SK-N-SH (cell line): Measurements from ENCODE around the gene HEPACAM. TPM values are rescaled to one million over a fixed set of nuclear protein-coding genes. Genes with fewer than 3 reads are reported as not detected.

Experiments used
- CTCF ChIA-PET: fragments of 300-600, 350-600 bp; formaldehyde crosslinking; extraction: SDS; loops from one replicate; lab custom pipeline; 2021; lab: Yijun Ruan, JAX
- POLR2A ChIA-PET: fragments of 350-600 bp; sonication (Branson Sonifier 250); formaldehyde crosslinking; extraction: SDS; loops from one replicate; lab custom pipeline; 2020; ENCODE audit warnings: antibody characterized with exemption, inconsistent platforms; lab: Yijun Ruan, JAX
- DNase-seq: peaks from one replicate; pipeline ENCODE4 v3.0.0; 2012
- H2AFZ ChIP-seq: fragments of 200-600 bp; sonication (generic); 2 replicates; pipeline ENCODE4 v1.8.1; 2016; ENCODE audit warnings: antibody characterized with exemption, mild to moderate bottlenecking, low read depth
- H3F3A ChIP-seq: fragments of 200-600 bp; sonication (generic); replicated peaks from 2 replicates; pipeline ENCODE3; 2016; ENCODE audit warnings: antibody characterized with exemption, mild to moderate bottlenecking; ENCODE audit not compliant: insufficient read depth
- H3K27ac ChIP-seq, 2 experiments: fragments of 200-500 bp in 1 of 2; fragments of 200-600 bp in 1 of 2; sonication (Bioruptor generic) in 1 of 2; sonication (generic), shearing (Covaris generic) in 1 of 2; 2 replicates each; pipeline versions ENCODE4 v1.5.1 to v1.6.1; 2014 to 2016; ENCODE audit warnings: low read depth in 2 of 2, inconsistent platforms in 1 of 2, low read length in 1 of 2, mild to moderate bottlenecking in 1 of 2, mixed read lengths in 1 of 2
- H3K27me3 ChIP-seq: fragments of 200-600 bp; sonication (generic), shearing (Covaris generic); 2 replicates; pipeline ENCODE4 v1.6.1; 2016; ENCODE audit warnings: mixed run types; ENCODE audit not compliant: insufficient read depth
- H3K36me3 ChIP-seq, 2 experiments: fragments of 200-500 bp in 1 of 2; fragments of 200-600 bp in 1 of 2; sonication (Bioruptor generic) in 1 of 2; sonication (generic) in 1 of 2; replicated peaks in 1 of 2; 2 replicates each; pipeline versions ENCODE3 to v1.5.1; 2014 to 2016; ENCODE audit warnings: low read length in 1 of 2, mild to moderate bottlenecking in 1 of 2; ENCODE audit not compliant: insufficient read depth in 2 of 2, control insufficient read depth in 1 of 2
- H3K4me1 ChIP-seq, 2 experiments: fragments of 200-500 bp in 1 of 2; fragments of 200-600 bp in 1 of 2; sonication (Bioruptor generic) in 1 of 2; sonication (generic), shearing (Covaris generic) in 1 of 2; 2 replicates each; pipeline versions ENCODE4 v1.5.1 to v1.6.1; 2014 to 2016; ENCODE audit warnings: low read depth in 1 of 2, low read length in 1 of 2, mixed run types in 1 of 2; ENCODE audit not compliant: insufficient read depth in 2 of 2, control insufficient read depth in 1 of 2
- H3K4me2 ChIP-seq: fragments of 200-600 bp; sonication (generic), shearing (Covaris generic); 2 replicates; pipeline ENCODE4 v1.6.1; 2017; ENCODE audit warnings: mixed run types
- H3K4me3 ChIP-seq, 2 experiments: fragments of 200-500 bp in 1 of 2; fragments of 200-600 bp in 1 of 2; sonication (Bioruptor generic) in 1 of 2; sonication (generic), shearing (Covaris generic) in 1 of 2; 2 replicates each; pipeline versions ENCODE4 v1.5.1 to v1.8.1; 2014 to 2016; ENCODE audit warnings: low read depth in 2 of 2, inconsistent platforms in 1 of 2, low read length in 1 of 2, mild to moderate bottlenecking in 1 of 2, mixed read lengths in 1 of 2, moderate library complexity in 1 of 2
- H3K79me2 ChIP-seq: fragments of 200-600 bp; sonication (generic); 2 replicates; pipeline ENCODE4 v1.8.1; 2017; ENCODE audit warnings: mild to moderate bottlenecking; ENCODE audit not compliant: insufficient read depth
- H3K9ac ChIP-seq: fragments of 200-600 bp; sonication (generic); 2 replicates; pipeline ENCODE4 v1.6.1; 2017; ENCODE audit warnings: mixed run types
- H3K9me2 ChIP-seq: fragments of 200-600 bp; sonication (generic); 2 replicates; pipeline ENCODE4 v1.6.1; 2017; ENCODE audit warnings: mixed run types
- H3K9me3 ChIP-seq: fragments of 200-600 bp; sonication (generic); 2 replicates; pipeline ENCODE4 v1.6.1; 2017; ENCODE audit warnings: mixed run types, mild to moderate bottlenecking, moderate library complexity
- H4K20me1 ChIP-seq: fragments of 200-600 bp; sonication (generic); 2 replicates; pipeline ENCODE4 v1.6.1; 2017; ENCODE audit warnings: mild to moderate bottlenecking, mixed run types; ENCODE audit not compliant: insufficient read depth
- EP300 ChIP-seq, 2 experiments: IDR thresholded peaks; 2 replicates each; pipeline versions ENCODE4 v1.4.0 to v1.6.1; 2012; ENCODE audit warnings: borderline replicate concordance in 1 of 2, low read depth in 1 of 2, low read length in 1 of 2
- FOSL2 ChIP-seq: IDR thresholded peaks from 2 replicates; pipeline ENCODE4 v1.4.0; 2012; ENCODE audit warnings: low read depth, mild to moderate bottlenecking, moderate library complexity, borderline replicate concordance
- FOXJ3 ChIP-seq: sonication (generic); formaldehyde crosslinking; IDR thresholded peaks from 2 replicates; pipeline ENCODE4 v1.5.1; 2020; ENCODE audit warnings: mild to moderate bottlenecking, missing genetic modification reagents
- FOXM1 ChIP-seq: IDR thresholded peaks from 2 replicates; pipeline ENCODE4 v1.4.0; 2012; ENCODE audit warnings: low read depth, mild to moderate bottlenecking
- GATA2 ChIP-seq: sonication (generic); formaldehyde crosslinking; IDR thresholded peaks from 2 replicates; pipeline ENCODE4 v1.5.0; 2020; ENCODE audit warnings: mild to moderate bottlenecking, missing genetic modification reagents
- JUND ChIP-seq: IDR thresholded peaks from 2 replicates; pipeline ENCODE4 v1.4.0; 2012
- MEF2A ChIP-seq: IDR thresholded peaks from 2 replicates; pipeline ENCODE4 v1.4.0; 2012; ENCODE audit warnings: low read depth, borderline replicate concordance
- MXI1 ChIP-seq: IDR thresholded peaks from 2 replicates; pipeline ENCODE4 v1.6.1; 2012; ENCODE audit warnings: mild to moderate bottlenecking, low read depth, low read length, improper control_type of control experiment
- NFIC ChIP-seq: IDR thresholded peaks from 2 replicates; pipeline ENCODE4 v1.4.0; 2012; ENCODE audit warnings: borderline replicate concordance
- NRF1 ChIP-seq: IDR thresholded peaks from 2 replicates; pipeline ENCODE4 v1.6.1; 2012; ENCODE audit warnings: low read depth, mild to moderate bottlenecking, low read length
- POLR2AphosphoS5 ChIP-seq: IDR thresholded peaks from 2 replicates; pipeline ENCODE4 v1.6.1; 2012; ENCODE audit warnings: low read depth, low read length
- RAD21 ChIP-seq: IDR thresholded peaks from 2 replicates; pipeline ENCODE4 v1.6.1; 2012; ENCODE audit warnings: mild to moderate bottlenecking, low read length
- RFX5 ChIP-seq: IDR thresholded peaks from 2 replicates; pipeline ENCODE4 v1.6.1; 2012; ENCODE audit warnings: mild to moderate bottlenecking, improper control_type of control experiment, low read length
- RXRA ChIP-seq: IDR thresholded peaks from 2 replicates; pipeline ENCODE4 v1.4.0; 2012; ENCODE audit warnings: low read depth, mild to moderate bottlenecking, borderline replicate concordance
- SIN3A ChIP-seq: IDR thresholded peaks from 2 replicates; pipeline ENCODE4 v1.6.1; 2012; ENCODE audit warnings: low read depth, mild to moderate bottlenecking, low read length, moderate library complexity, borderline replicate concordance
- SMC3 ChIP-seq: IDR thresholded peaks from 2 replicates; pipeline ENCODE4 v1.6.1; 2012; ENCODE audit warnings: low read depth, low read length, improper control_type of control experiment
- TAF1 ChIP-seq: IDR thresholded peaks from 2 replicates; pipeline ENCODE4 v1.6.1; 2012; ENCODE audit warnings: low read depth, mild to moderate bottlenecking, low read length, moderate library complexity, borderline replicate concordance
- TCF12 ChIP-seq: IDR thresholded peaks from 2 replicates; pipeline ENCODE4 v1.4.0; 2012
- TEAD4 ChIP-seq: IDR thresholded peaks from 2 replicates; pipeline ENCODE4 v1.4.0; 2012; ENCODE audit warnings: mild to moderate bottlenecking, borderline replicate concordance; ENCODE audit not compliant: insufficient read depth
- WGBS: methylation state at CpG from one replicate; pipeline ENCODE4 v1.1.6; 2017; ENCODE audit warnings: low lambda C conversion rate; 5-methylcytosine and 5-hydroxymethylcytosine counted together
- polyA plus RNA-seq, 3 experiments: library from polyadenylated mRNA; depleted of rRNA; stranded (reverse); fragments of >200 nt; gene quantifications; 2 replicates each; pipeline ENCODE4 v1.2.3, GENCODE V29; 2012
- TF ChIP-seq, protein P1 (sequence below): IDR thresholded peaks from 2 replicates; pipeline ENCODE4 v1.4.0; 2012; ENCODE audit warnings: low read depth, borderline replicate concordance
- TF ChIP-seq, protein P2 (sequence below): IDR thresholded peaks from 2 replicates; pipeline ENCODE4 v1.6.1; 2012; ENCODE audit warnings: mild to moderate bottlenecking, low read depth, low read length, moderate library complexity
- TF ChIP-seq, protein P3 (sequence below): fragments of 150-350 bp; IDR thresholded peaks from 2 replicates; pipeline ENCODE4 v1.6.1; 2016; ENCODE audit warnings: mild to moderate bottlenecking, low read depth, low read length

The HEPACAM gene
- polyA plus RNA-seq, 1 of the 3 experiments (the other 2 are of a cell fraction) = not detected

- no peaks in the 10 kb centered on the region for H3K9me2 ChIP-seq
- 85% methylated on average over 11 of the region's 14 CpGs for WGBS
- H3K27me3 ChIP-seq = no peaks in the 10 kb centered on the region
- peaks cover 0 to 19% of the 10 kb centered on the region in 2 experiments; a peak in 3 of 4 replicates for H3K4me1 ChIP-seq
- no peak overlapping the region for H3K27ac ChIP-seq
- POLR2A ChIA-PET = no interaction called here
- DNase-seq = peak; percentile 8
- no peaks in the 10 kb centered on the region for H3K36me3 ChIP-seq
- no peaks in the 10 kb centered on the region for H3K79me2 ChIP-seq
- CTCF ChIA-PET = interaction anchor here (0.6 to 2.5 kb wide), 4 partner anchors 18 to 57 kb away, joined by 3 to 8 read pairs (median 3); partner anchors contain the start of gene ROBO3
- no peaks in the 10 kb centered on the region for H3K9me3 ChIP-seq
- no peak overlapping the region for H3K4me3 ChIP-seq
- no peaks in the 10 kb centered on the region for H4K20me1 ChIP-seq
- H3K4me2 ChIP-seq = no peak overlapping the region
- TF ChIP-seq FOSL2 (no peak), EP300 (IDR thresholded peaks at IDR 0.05; ENCODE audit: borderline replicate concordance in 1 of 2, low read depth in 1 of 2, low read length in 1 of 2) (no peak), SIN3A (no peak), POLR2AphosphoS5 (no peak)
- no peak overlapping the region for H2AFZ ChIP-seq
- H3F3A ChIP-seq = peaks cover 16% of the 10 kb centered on the region
- no peak overlapping the region for H3K9ac ChIP-seq
Measured at GRCh38 chr11:124893781-124894401, 42.0 kb downstream of the HEPACAM start.

- ChIA-PET POLR2A (no interaction called here), CTCF (interaction anchor here (0.9 to 1.2 kb wide), 3 partner anchors 17 to 56 kb away, joined by 3 read pairs; no protein-coding TSS in a partner anchor)
- no peak overlapping the region for H2AFZ ChIP-seq
- no peaks in the 10 kb centered on the region for H3K79me2 ChIP-seq
- H3K27me3 ChIP-seq = no peaks in the 10 kb centered on the region
- no peak overlapping the region for H3K4me3 ChIP-seq
- H3K4me1 ChIP-seq = peaks cover 0 to 11% of the 10 kb centered on the region in 2 experiments; a peak in 2 of 4 replicates
- H4K20me1 ChIP-seq = no peaks in the 10 kb centered on the region
- H3K4me2 ChIP-seq = no peak overlapping the region
- no peaks in the 10 kb centered on the region for H3K36me3 ChIP-seq
- no peak overlapping the region for H3K9ac ChIP-seq
- no peak overlapping the region for H3K27ac ChIP-seq
- TF ChIP-seq FOXJ3 (CRISPR knock-in tag) = no peak
- no peak for TF ChIP-seq TCF12
- TF ChIP-seq TAF1 = no peak
- no peak for TF ChIP-seq MXI1
- TF ChIP-seq, protein P1, sequence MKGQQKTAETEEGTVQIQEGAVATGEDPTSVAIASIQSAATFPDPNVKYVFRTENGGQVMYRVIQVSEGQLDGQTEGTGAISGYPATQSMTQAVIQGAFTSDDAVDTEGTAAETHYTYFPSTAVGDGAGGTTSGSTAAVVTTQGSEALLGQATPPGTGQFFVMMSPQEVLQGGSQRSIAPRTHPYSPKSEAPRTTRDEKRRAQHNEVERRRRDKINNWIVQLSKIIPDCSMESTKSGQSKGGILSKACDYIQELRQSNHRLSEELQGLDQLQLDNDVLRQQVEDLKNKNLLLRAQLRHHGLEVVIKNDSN = no peak
- no peak for TF ChIP-seq SMC3
- no peak for TF ChIP-seq NFIC
- no peak for TF ChIP-seq RAD21
- TF ChIP-seq TEAD4 = no peak
- TF ChIP-seq, protein P2, sequence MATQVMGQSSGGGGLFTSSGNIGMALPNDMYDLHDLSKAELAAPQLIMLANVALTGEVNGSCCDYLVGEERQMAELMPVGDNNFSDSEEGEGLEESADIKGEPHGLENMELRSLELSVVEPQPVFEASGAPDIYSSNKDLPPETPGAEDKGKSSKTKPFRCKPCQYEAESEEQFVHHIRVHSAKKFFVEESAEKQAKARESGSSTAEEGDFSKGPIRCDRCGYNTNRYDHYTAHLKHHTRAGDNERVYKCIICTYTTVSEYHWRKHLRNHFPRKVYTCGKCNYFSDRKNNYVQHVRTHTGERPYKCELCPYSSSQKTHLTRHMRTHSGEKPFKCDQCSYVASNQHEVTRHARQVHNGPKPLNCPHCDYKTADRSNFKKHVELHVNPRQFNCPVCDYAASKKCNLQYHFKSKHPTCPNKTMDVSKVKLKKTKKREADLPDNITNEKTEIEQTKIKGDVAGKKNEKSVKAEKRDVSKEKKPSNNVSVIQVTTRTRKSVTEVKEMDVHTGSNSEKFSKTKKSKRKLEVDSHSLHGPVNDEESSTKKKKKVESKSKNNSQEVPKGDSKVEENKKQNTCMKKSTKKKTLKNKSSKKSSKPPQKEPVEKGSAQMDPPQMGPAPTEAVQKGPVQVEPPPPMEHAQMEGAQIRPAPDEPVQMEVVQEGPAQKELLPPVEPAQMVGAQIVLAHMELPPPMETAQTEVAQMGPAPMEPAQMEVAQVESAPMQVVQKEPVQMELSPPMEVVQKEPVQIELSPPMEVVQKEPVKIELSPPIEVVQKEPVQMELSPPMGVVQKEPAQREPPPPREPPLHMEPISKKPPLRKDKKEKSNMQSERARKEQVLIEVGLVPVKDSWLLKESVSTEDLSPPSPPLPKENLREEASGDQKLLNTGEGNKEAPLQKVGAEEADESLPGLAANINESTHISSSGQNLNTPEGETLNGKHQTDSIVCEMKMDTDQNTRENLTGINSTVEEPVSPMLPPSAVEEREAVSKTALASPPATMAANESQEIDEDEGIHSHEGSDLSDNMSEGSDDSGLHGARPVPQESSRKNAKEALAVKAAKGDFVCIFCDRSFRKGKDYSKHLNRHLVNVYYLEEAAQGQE = no peak
- TF ChIP-seq RXRA = no peak
- TF ChIP-seq NRF1 = no peak
- TF ChIP-seq POLR2AphosphoS5 = no peak
- TF ChIP-seq, protein P3, sequence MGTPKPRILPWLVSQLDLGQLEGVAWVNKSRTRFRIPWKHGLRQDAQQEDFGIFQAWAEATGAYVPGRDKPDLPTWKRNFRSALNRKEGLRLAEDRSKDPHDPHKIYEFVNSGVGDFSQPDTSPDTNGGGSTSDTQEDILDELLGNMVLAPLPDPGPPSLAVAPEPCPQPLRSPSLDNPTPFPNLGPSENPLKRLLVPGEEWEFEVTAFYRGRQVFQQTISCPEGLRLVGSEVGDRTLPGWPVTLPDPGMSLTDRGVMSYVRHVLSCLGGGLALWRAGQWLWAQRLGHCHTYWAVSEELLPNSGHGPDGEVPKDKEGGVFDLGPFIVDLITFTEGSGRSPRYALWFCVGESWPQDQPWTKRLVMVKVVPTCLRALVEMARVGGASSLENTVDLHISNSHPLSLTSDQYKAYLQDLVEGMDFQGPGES = no peak
- no peak for TF ChIP-seq MEF2A
- no peak for TF ChIP-seq JUND
- TF ChIP-seq GATA2 = no peak
- no peak for TF ChIP-seq RFX5
- TF ChIP-seq FOXM1 = no peak
- TF ChIP-seq, all 33 proteins: peak for 0
- Histone ChIP-seq H3K9me3 (no peaks in the 10 kb centered on the region), H3K9me2 (no peaks in the 10 kb centered on the region), H3F3A (peaks cover 6% of the 10 kb centered on the region)
- 88% methylated on average over 9 of the region's 9 CpGs for WGBS
- DNase-seq = peak; percentile 6
Measured at GRCh38 chr11:124892750-124893454, 42.9 kb downstream of the HEPACAM start.
